GM19099 (cell line): ENCODE results near the gene TASL.

ENCODE experiments used
- POLR2A ChIP-seq: IDR thresholded peaks from 3 replicates; pipeline ENCODE4 v1.6.1; 2011; ENCODE audit warnings: low read depth; ENCODE audit not compliant: insufficient read length; ENCODE audit errors: extremely low read depth

TASL gene

DNA sequence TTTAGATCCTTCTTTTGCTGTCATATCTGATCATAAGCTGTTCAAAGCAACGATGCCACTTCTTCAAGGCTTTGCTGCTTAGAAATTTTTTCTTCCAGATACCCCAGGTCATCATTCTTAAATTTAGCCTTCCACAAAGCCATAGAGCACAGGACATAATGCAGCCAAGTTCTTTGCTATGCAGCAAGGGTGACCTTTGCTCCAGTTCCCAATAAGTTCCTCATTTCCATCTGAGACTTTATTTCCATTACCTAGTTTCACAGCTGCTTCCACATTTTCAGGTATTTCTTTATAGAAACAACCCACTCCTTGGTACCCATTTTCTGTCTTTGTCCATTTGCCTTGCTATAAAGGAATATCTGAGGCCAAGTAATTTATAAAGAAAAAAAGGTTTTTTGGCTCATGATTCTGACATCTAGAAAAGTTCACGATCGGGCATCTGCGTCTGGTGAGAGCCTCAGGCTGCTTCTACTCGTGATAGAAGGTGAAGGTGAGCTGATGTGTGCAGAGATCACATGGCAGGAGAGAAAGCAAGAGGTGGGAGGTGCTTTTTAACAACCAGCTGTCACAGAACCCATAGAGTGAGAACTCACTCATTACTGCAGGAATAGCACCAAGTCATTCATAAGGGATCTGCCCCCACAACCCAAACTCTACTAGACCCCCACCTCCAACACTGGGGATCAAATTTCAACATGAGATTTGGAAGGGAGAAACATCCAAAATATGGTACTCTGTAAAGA, 11.8 kb upstream of the TASL start:
- peak; percentile 21 for TF ChIP-seq POLR2A

DNA sequence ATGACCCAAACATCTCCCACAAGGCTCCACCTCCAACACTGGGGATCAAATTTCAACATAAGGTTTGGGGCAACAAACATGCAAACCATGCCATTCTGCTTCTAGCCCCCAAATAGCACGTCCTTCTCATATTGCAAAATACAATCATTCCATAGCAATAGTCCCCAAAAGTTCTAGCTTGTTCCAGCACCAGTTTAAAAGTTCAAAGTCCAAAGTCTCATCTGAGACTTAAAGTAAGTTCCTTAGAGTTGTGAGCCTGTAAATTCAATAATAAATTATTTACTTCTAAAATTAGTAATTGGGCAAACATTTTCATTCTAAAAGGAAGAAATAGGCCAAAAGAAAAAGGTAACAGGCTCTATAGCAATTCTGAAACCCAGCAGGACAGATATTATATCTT, 8.9 kb upstream of the TASL start:
- no peak for TF ChIP-seq POLR2A

DNA sequence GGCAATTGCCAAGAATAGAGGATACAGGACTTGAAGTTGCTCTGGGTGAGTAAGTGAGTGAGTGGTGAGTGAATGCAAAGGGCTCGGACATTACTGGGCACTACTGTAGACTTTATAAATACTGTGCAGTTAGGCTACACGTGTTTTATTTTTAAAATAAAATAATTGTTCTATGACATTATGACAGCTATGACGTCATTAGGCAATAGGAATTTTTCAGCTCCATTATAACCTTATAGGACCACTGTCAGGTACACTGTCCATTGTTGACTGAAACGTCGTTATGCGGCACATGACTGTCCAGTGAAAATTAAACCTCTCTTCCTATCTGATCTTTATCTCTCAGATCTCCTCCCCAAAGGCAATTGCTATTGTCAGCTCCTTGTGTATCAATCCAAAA, 5.1 kb upstream of the TASL start:
- no peak for TF ChIP-seq POLR2A

DNA sequence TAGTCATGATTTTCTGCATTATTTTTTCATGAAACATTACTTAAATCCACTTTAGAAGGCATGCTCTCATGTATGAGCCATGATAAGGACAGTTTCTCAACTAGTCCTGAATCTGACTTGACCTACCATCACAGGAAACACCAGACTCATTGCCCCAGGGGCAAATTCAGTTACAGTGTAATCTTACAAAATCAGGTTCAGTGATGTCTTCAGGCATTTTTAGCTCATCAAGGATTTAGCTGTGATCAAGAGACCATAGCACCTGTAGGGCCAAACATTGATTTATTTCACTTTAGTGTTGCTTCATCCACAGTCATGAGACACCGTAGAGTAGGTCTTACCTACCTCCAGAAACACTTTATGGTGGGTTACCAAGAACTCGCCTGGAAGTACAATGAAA, 3.1 kb upstream of the TASL start:
- no peak for TF ChIP-seq POLR2A

DNA sequence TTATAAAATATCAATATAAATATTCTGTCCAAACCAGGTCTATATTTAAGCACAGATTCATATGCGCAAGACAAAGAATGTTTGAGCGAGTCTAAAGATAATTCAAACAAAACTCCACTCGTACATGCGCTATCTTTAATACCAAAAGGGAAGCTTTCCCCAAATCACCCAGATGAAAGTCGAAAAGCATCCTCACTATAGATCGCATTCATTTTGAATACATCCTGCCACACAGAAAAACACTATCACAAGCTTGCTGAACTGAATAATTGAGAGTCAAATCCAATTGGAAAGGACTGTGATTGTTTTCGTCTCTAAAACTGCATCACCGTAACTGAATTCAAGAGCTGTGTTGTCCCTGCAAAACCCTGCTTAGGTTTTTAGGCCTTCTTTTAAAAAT, 685 bp downstream of the TASL start:
- TF ChIP-seq POLR2A, result no peak

DNA sequence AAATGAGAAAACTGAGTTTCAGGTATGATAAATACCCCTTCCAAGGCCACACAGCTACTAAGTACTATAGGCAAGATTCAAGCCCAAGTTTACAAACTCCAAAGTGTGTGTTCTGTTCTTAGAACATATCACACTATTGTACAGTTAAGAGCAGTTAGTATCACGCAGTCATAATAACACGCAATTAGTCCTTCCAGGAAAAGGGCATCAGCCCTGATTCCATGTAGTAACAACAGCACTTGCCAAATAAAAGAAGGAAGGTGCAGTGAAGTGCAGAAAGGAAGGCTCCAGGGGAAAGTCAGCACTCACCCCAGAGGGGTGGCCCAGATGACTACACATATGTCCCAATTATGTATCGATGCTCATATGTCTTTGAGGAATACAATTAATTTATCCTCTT, 4.4 kb downstream of the TASL start:
- no peak for TF ChIP-seq POLR2A

DNA sequence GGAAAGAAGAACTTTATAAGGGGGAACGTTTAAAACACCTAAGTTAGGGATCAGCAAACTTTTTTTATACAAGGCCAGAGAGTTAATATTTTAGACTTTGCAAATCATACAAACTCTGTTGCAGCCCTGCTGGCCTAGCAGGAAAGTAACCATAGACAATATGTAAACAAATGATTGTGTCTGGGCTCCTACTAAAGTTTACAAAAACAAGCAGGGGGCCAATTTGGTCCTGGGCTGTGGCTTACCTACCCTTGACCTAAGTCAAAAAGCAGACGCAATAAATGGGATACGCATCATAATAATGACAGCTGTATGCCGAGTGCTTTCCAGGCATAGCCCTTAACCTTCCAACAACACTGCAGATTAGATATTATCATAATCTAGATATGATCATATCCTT, 4.9 kb downstream of the TASL start:
- TF ChIP-seq POLR2A, result no peak

DNA sequence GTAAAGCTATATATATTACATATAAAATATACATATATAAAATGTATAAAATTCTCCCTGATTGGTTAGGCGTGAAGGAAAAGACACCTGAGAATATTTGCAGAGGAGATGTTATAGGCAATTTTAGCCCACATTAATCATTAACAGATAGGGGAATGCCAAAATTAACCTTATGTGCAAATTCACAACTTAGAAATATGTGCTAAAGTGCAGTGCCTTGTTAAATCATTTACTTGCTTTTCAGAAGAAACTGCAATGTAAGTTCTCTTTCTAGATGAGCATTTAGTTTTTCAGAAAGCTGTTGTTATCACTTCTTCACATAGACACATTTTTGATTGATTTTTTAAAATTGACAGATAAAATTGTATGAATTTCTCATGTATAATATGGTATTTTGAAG, 5.6 kb downstream of the TASL start:
- TF ChIP-seq POLR2A, result no peak

DNA sequence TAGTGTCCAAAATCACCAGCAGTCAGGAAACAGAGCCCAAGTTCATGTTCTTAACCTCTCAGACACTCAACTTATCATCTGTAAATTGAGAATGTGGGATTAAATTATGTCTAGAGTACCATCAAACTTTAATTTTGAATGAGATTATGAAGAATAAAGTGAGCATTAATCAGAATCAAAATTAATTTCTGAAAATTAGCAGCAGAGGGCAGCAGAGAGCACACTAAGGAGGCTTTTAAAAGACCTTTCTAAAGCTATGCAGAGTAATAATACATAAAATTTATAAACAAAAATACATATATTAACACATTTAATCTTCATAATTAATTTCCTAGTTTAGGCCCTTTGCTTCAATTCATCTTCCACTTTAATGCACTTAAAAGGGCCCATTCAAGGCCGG, 7.1 kb downstream of the TASL start:
- TF ChIP-seq POLR2A, result no peak

DNA sequence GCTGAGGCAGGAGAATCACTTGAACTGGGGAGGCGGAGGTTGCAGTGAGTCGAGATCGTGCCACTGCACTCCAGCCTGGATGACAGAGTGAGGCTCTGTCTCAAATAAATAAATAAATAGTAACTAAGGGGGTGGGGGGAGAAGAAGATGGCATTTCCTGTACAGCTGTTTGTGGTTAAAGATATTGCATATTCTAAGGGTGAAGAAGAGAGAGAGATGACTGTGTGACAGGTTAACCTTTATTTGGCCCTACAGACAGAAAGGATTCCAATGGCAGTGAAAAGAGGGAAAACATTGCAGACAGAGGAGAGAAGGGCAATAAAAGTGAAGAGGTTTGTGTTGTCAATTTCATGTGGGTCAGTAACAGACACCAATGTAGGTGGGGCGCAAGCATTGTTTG, 9.4 kb downstream of the TASL start:
- no peak for TF ChIP-seq POLR2A

DNA sequence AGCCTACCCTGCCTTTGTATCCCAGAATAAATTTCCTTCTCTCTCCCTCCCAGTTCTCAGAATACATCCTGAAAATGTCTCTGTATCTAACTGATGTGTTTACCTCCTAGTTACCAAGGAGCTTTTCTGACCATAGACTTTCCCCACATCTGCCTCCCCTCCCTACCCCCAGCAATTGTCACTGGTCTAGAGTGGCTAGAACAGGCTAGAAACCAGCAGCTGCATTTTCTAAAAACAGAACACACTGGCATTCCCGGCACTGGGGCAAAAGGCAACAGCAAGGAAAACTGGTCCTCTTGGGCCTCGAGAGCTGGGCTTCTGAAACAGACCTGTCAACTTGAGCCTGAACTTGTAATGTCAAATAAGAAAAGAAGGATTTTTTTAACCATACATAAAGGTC, 16.4 kb downstream of the TASL start:
- no peak for TF ChIP-seq POLR2A

DNA sequence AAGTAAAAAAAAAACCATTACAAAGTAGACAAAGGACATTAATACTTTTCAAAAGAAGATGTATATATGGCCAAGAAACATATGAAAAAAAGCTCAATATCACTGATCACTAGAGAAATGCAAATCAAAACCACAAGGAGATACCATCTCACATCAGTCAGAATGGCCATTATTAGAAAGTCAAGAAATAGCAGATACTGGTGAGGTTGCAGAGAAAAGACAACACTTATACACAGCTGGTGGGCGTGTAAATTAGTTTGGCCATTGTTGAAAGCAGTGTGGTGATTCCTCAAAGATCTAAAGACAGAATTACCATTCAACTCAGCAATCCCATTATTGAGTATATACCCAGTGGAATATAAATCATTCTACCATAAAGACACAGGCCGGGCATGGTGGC, 39.3 kb downstream of the TASL start:
- TF ChIP-seq POLR2A, result no peak

DNA sequence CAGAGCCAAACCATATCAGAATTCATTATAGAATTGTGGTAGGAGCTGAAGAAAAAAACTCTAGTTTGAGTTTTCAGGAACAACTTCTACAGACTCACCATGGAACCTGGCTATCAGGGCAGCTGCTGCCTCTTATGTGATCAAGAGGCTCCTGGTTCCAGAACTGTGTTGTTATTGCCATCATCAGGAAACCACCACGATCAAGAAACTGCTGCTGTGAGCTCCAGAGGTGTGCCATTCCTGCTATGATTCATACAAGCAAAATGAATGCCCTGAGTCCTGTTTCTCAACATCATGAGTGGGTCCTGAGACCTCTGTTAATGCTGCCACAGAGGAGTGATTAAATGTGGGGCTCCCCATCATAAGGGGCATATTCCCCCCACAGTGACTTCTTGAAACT, 43.7 kb downstream of the TASL start:
- no peak for TF ChIP-seq POLR2A

DNA sequence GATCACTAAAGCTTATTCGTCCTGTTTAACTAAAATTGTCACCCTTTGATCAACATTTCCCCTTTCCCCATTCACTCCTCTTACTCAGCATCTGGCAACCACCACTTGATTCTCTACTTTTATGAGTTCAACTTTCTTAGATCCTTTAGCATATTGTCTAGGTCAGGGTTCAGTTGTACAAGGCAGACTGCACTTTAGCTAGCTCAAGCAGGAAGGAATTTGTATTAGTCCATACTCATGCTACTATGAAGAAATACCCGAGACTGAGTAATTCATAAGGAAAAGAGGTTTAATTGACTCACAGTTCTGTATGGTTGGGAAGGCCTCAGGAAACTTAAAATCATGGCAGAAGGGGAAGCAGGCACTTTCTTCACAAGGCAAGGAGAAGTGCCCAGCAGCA, 44.3 kb downstream of the TASL start:
- no peak for TF ChIP-seq POLR2A

DNA sequence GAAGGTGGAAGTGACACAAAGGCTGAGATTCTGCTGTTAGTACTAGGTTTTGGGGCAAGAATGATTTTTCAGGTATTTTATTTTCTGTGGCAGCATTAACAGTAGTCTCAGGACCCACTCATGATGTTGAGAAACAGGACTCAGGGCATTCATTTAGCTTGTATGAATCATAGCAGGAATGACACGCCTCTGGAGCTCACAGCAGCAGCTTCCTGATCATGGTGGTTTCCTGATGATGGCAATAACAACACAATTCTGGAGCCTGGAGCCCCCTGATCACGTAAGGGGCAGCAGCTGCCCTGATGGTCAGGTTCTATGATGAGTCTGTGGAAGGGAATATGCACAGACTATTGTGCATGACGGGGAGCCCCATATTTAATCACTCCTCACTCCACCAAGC, 47.0 kb downstream of the TASL start:
- no peak for TF ChIP-seq POLR2A

DNA sequence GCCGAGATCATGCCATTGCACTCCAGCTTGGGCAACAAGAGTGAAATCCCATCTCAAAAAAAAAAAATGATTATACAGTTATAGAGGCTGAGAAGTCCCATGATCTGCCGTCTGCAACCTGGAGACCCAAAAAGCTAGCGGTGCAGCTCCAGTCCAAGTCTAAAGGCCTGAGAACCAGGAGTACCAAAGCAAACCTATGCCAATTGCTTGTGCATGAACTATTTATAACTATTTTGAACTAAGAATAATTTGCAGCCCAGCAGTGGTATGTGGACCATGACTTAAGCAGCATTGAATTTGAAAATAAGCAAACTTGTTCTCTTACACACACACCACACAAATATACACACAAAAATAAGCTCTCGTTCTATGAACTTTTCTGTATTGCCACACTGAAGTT, 51.8 kb downstream of the TASL start:
- no peak for TF ChIP-seq POLR2A
